Stomach (tissue), 4 donors: ENCODE data around the gene REEP6.

Source experiments
- CTCF ChIP-seq, 7 experiments: fragments of 450-650 bp in 4 of 7; fragments of 200-600 bp in 3 of 7; sonication (generic) in 3 of 7; IDR thresholded peaks; one replicate each; pipeline ENCODE4 v1.5.1; 2016 to 2019; ENCODE audit warnings: antibody characterized with exemption in 7 of 7, control low read depth in 2 of 7, mild to moderate bottlenecking in 1 of 7
- EP300 ChIP-seq: sonication (generic); formaldehyde crosslinking; IDR thresholded peaks from one replicate; pipeline ENCODE4 v1.6.1; 2017; ENCODE audit warnings: antibody characterized with exemption
- POLR2A ChIP-seq, 4 donors: fragments of 450-650 bp; IDR thresholded peaks; one replicate each; pipeline ENCODE4 v1.6.1; 2016; ENCODE audit warnings: antibody characterized with exemption in 4 of 4, control low read depth in 2 of 4, mild to moderate bottlenecking in 1 of 4, moderate library complexity in 1 of 4
- POLR2AphosphoS5 ChIP-seq, 3 donors: sonication (generic); formaldehyde crosslinking; IDR thresholded peaks; one replicate each; pipeline ENCODE4 v1.6.1; 2016; ENCODE audit warnings: antibody characterized with exemption in 3 of 3

- no peak for TF ChIP-seq CTCF (IDR thresholded peaks at IDR 0.05)
- TF ChIP-seq POLR2AphosphoS5 (IDR thresholded peaks at IDR 0.05) = no peak
- TF ChIP-seq POLR2A (IDR thresholded peaks at IDR 0.05) = no peak
- TF ChIP-seq EP300 = no peak
Observed at GRCh38 chr19:1481224-1481892, 9.6 kb upstream of the REEP6 start.
